Ramos (cell line): Measurements from ENCODE around the gene TSPAN18.

Experiments
- in situ Hi-C: fragments of 300-500 bp; cut with MboI; formaldehyde crosslinking; loops from one replicate; pipeline ENCODE4 v1.14.3; 2022; ENCODE audit warnings: low sequenced_read_pairs; ENCODE audit not compliant: unreplicated experiment

The TSPAN18 gene

GRCh38 chr11:44944853-44945235, 218.1 kb downstream of the TSPAN18 start:
- in situ Hi-C loops: no loop called here

GRCh38 chr11:44945666-44946065, 218.9 kb downstream of the TSPAN18 start:
- in situ Hi-C loops: no loop called here

GRCh38 chr11:44946263-44946662, 219.5 kb downstream of the TSPAN18 start:
- in situ Hi-C loops: no loop called here

GRCh38 chr11:44947114-44947513, 220.4 kb downstream of the TSPAN18 start:
- in situ Hi-C loops: no loop called here

GRCh38 chr11:44948155-44948554, 221.4 kb downstream of the TSPAN18 start:
- in situ Hi-C loops: no loop called here

GRCh38 chr11:44949160-44950030, 222.6 kb downstream of the TSPAN18 start:
- in situ Hi-C loops: no loop called here

- in situ Hi-C loops: no loop called here
Measured at GRCh38 chr11:44950031-44950624, 223.4 kb downstream of the TSPAN18 start.

GRCh38 chr11:44950625-44951476, 224.1 kb downstream of the TSPAN18 start, which contains the start of gene TP53I11:
TP53I11 (minus strand) TSS chr11:44950883; CDS start chr11:44938335, 12,548 bp downstream.
- in situ Hi-C loops: no loop called here

GRCh38 chr11:44952082-44952481, 225.3 kb downstream of the TSPAN18 start:
- in situ Hi-C loops: no loop called here

- in situ Hi-C loops: no loop called here
Measured at GRCh38 chr11:44952500-44953260, 225.9 kb downstream of the TSPAN18 start.

- in situ Hi-C loops: no loop called here
Measured at GRCh38 chr11:44954051-44954906, 227.5 kb downstream of the TSPAN18 start.

GRCh38 chr11:44955015-44955738, 228.4 kb downstream of the TSPAN18 start:
- in situ Hi-C loops: no loop called here

- in situ Hi-C loops: no loop called here
Measured at GRCh38 chr11:44957040-44957515, 230.3 kb downstream of the TSPAN18 start.

GRCh38 chr11:44957776-44958564, 231.2 kb downstream of the TSPAN18 start:
- in situ Hi-C loops: no loop called here

GRCh38 chr11:44959064-44959463, 232.3 kb downstream of the TSPAN18 start:
- in situ Hi-C loops: no loop called here

- in situ Hi-C loops: no loop called here
Measured at GRCh38 chr11:44960200-44960845, 233.6 kb downstream of the TSPAN18 start.

GRCh38 chr11:44962464-44962863, 235.7 kb downstream of the TSPAN18 start:
- in situ Hi-C loops: no loop called here
